Activated CD8-positive, alpha-beta memory T cell treated with anti-CD3 and anti-CD28 coated beads for 24 hours (primary cell): ENCODE data around the gene PDCD5.
"Not testable (repeated sequence)": the region's sequence is repeated elsewhere in the genome, so short reads cannot be mapped to it uniquely, and the experiment has no call there.

Experiments used
- DNase-seq: peaks from one replicate; pipeline ENCODE4 v3.0.0-alpha.2; 2020

PDCD5 gene, protein sequence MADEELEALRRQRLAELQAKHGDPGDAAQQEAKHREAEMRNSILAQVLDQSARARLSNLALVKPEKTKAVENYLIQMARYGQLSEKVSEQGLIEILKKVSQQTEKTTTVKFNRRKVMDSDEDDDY

GRCh38 chr19:32580901-32581704 lies at the start of gene PDCD5:
PDCD5 (plus strand) TSS chr19:32581190; CDS start chr19:32581262, 72 bp downstream.
- peak; percentile 99 for DNase-seq

DNA sequence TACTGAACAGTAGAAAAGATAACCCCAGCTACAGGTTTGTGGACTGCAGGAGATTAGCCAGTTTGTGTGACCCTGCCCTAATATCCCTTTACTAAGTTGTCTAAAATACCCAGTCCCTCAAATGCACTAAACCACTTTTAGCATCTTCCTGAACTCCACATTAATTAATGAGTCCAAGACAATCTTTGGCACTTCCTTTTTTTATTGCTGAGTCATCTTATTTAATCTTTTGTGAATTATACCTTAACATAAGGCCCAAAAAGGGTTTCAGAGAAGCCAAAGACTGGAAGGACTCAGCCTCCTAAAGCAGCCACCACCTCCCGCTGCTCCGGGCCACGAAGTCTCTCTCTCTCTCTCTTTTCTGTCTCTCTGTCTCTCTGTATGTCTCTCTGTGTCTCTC lies 48.8 kb upstream of the PDCD5 start:
- no peak for DNase-seq

DNA sequence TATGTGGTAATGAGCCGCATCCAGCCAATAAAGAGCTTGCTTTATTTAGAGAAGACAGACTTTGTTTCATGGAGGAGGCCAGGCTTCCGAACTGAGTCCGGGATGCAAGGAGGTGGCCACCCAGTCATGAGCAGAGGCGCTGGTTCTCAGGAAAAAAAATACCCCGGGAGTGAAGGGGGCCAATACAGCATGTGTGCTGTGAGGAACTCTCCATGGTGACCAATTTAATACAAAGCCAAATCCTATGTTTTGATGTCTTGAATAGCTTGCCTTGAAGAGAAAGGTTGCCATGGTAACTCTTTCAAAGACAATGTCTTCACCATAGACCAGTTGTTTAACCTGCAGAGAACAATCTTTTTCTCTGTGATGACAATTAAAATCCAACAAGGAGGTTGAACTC lies 43.4 kb upstream of the PDCD5 start:
- no peak for DNase-seq

DNA sequence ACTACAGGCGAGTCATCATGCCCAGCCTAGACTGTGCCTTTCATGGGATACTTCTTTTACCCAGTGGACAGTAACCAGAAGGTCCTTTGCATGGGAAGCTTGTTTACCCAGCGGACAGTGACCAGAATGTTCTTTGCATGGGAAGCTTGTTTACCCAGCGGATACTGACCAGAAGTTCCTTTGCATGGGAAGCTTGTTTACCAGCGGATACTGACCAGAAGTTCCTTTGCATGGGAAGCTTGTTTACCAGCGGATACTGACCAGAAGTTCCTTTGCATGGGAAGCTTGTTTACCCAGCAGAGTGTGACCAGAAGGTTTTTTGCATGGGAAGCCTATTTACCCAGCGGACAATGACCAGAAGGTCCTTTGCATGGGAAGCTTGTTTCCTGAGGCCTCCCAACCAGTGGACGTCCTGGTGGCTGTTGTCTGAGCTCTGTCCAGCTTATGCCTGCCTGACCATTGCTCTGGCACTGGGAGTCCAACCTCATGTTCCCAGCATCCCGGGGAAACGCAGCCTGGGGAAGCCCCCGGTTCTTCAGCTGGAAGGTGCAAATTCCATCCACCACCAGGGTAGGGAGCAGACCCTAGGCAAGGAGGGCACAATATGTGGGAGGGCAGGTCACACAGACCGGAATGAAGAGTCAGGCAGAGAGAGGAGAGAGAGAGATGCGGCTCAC lies 41.6 kb upstream of the PDCD5 start:
- DNase-seq: no peak

- no peak for DNase-seq
Observed at GRCh38 chr19:32540621-32541020, 40.4 kb upstream of the PDCD5 start.

DNA sequence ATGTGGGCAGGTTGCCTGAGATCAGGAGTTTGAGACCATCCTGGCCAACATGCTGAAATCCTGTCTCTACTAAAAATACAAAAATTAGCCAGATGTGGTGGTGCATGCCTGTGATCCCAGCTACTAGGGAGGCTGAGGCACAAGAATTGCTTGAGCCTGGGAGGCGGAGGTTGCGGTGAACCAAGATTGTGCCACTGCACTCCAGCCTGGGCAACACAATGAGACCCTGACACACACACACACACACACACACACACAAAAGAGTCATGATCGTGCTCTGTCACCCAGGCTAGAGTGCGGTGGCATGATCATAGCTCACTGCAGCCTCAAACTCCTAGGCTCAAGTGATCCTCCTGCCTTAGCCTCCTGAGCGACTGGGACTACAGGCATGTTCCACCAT lies 39.6 kb upstream of the PDCD5 start:
- DNase-seq: not testable (repeated sequence)

DNA sequence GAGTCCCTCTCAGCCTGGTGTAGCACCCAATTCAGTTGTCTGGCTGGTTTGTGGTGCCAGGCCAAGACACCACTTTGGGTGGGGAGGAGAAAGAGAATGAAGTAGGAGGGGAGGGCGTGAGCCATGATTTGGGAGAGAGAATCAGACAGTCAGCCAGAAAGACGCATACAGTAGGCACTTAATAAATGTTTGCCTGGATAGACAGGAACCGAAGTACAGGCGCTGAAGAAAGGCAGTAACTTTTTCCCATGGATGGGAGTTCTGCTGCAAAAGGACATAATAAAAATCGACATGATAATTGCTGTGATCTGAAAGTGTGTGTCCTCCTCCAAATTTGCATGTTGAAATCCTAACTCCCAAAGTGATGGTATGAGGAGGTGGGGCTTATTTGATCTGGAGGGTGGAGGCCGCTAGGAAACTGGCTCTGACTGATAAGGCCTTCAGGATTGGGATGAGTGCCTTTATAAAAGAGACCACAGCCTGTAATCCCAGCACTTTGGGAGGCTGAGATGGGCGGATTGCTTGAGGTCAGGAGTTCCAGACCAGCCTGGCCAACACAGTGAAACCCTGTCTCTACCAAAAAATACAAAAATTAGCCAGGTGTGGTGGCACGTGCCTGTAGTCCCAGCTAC lies 38.4 kb upstream of the PDCD5 start:
- DNase-seq: no peak

GRCh38 chr19:32543115-32543900 lies 37.7 kb upstream of the PDCD5 start:
- no peak for DNase-seq

DNA sequence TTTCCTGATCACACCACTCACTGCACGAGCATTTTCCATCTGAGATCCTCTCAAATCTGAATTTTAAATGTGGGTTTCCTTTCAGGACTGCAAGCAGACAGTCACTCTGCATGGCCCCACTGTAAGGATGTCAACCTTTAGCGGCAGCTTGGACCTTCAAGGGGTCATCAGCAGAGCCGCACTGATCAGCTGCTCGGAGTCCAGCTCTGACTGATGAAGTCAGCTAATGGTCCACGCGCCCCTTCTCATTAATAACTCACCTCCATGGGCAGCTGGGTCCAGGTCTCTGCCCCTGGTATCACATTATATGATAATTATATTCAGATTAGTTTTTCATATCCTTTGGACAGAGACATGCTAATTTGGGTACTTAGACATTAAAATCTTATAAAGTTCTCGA lies 36.1 kb upstream of the PDCD5 start:
- no peak for DNase-seq

DNA sequence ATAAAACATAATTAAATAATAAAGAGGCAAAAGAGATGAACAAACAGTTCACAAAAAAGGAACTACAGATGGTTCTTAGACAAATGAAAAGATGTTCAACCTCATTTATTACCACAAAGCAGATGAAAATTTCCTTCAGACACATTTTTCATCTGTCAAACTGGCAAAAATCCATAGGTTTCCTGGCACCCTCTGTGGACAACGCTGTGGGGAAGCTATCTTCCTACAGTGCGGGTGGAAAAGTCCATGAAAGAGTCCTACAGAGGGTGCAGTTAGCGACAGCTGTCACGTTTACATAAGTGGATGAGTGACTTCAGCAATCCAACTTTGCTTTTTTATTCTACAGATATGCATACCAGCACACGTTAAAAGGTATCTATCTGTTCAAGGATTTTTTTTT lies 30.3 kb upstream of the PDCD5 start:
- DNase-seq: no peak

- DNase-seq: no peak
Observed at GRCh38 chr19:32555786-32556185, 25.2 kb upstream of the PDCD5 start.

GRCh38 chr19:32558607-32559228 lies 22.3 kb upstream of the PDCD5 start:
- DNase-seq: no peak

DNA sequence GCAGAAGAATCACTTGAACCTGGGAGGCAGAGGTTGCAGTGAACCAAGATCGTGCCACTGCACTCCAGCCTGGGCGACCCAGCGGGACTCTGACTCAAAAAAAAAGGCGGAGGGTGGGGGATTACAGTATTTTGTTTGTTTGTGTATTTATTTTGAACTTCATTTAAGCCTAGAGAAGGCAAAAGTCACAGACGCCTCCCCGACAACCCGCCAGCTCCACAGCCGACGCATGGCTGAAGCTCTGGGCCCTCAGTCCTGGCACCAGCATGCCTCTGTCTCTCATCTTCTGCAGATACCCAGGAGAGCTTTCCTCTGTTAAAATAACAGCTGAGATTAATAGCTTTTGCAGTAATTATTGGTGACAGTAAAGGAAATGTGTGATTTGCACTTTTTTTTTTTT lies 17.2 kb upstream of the PDCD5 start:
- DNase-seq: no peak

DNA sequence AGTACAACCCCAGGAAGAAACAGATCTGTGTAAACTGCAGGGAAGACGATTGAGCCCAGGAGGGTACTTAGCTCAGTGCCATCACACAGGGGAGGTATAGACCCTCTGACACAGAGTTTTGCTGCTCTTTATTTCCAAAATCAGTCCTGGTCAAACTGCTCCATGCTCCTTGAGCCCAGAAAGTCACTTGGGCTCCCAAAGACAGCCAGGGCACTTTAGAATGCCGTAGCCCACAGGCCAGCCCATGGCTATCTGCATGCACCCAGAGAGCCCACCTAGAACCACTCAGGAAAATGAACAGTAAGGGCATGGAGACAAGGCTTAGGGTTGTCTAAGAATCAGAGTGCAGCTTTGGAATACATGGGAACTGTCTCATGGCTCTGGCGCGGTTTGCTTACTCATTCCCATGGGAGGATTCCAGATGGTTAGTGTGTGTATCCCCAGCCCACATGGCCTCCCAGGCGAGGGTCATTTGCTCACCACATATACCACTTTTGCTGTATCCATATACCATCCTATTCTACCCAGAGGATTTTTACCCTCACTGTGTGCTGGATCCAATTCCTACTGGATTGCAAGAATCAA lies 14.7 kb upstream of the PDCD5 start:
- no peak for DNase-seq

- no peak for DNase-seq
Observed at GRCh38 chr19:32567486-32567885, 13.5 kb upstream of the PDCD5 start.

DNA sequence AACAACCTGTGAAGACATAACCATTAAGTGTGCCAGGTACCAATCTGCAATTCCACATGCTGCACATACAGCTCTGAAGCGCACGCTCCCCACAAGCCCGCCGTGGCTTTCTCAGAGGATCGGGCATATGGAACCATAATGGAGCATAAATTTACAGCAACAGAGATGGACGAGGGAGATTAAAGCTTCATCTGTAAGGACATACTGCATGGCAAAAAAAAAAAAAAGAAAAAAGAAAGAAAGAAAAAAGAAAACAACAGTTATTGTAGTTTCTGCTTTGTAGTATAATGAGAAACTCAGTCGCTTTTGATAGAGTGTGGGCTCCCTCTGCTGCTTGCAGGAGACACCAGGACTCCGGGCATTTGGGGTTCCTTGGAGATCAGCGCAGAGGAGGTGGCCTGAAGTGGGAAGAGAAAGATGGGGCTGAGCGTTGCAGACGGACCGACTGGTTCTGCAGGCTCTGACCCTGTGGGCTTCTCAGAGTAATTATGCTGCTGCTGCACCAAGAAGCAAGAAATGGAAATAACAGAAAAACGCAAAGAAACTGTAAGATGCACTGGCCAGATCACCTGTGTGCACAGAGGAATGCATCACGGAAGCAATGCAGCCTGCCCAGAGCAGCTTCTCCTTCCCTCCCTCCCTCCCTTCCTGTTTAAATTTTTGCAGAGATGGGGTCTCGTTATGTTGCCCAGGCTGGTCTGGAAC lies 10.8 kb upstream of the PDCD5 start:
- DNase-seq: no peak

DNA sequence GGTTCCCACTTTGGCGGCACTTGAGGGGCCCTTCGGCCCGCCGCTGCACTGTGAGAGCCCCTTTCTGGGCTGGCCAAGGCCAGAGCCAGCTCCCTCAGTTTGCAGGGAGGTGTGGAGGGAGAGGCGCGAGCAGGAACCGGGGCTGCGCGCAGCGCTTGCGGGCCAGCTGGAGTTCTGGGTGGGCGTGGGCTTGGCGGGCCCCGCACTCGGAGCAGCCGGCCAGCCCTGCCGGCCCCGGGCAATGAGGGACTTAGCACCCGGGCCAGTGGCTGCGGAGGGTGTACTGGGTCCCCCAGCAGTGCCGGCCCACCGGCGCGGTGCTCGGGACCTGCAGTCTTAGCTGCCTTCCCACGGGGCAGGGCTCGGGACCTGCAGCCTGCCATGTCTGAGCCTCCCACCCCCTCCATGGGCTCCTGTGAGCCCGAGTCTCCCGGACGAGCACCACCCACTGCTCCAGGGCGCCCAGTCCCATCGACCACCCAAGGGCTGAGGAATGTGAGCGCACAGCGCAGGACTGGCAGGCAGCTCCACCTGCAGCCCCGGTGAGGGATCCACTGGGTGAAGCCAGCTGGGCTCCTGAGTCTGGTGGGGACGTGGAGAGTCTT lies 9.4 kb upstream of the PDCD5 start:
- not testable (repeated sequence) for DNase-seq

DNA sequence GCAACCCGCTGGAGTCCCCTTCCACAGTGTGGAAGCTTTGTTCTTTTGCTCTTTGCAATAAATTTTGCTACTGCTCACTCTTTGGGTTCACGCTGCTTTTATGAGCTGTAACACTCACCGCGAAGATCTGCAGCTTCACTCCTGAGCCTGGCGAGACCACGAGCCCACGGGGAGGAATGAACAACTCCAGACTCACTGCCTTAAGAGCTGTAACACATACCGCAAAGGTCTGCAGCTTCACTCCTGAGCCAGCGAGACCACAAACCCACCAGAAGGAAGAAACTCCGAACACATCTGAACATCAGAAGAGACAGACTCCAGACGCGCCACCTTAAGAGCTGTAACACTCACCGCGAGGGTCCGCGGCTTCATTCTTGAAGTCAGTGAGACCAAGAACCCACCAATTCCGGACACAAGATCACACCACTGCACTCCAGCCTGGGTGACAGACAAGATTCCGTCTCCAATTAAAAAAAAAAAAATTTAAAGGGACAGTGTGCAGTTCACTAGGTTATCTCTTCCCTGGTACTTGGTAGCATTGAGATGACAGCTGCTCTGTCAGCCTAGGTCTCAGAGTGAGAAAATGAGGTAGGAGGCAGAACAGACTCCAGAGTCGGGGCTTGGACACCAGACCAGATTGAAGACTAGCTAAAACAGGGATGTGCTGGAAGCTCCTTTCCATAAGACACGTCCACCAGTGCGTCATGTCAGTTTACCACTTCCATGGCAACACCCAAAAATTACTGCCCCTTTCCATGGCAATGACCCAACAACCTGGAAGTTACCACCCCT lies 8.1 kb upstream of the PDCD5 start:
- DNase-seq: peak; percentile 64

- no peak for DNase-seq
Observed at GRCh38 chr19:32573492-32573794, 7.5 kb upstream of the PDCD5 start.

GRCh38 chr19:32576790-32577189 lies 4.2 kb upstream of the PDCD5 start:
- no peak for DNase-seq
